Transverse colon (tissue), 3 donors: ENCODE data around the gene SLC30A10.

Experiments used
- CTCF ChIP-seq, 5 experiments: fragments of 200-600 bp in 3 of 5; fragments of 450-650 bp in 2 of 5; sonication (generic) in 3 of 5; IDR thresholded peaks; 1 replicate in 2 of 5; 2 replicates in 3 of 5; pipeline ENCODE4 v1.5.1; 2016 to 2017; ENCODE audit warnings: antibody characterized with exemption in 5 of 5, inconsistent platforms in 3 of 5, mild to moderate bottlenecking in 2 of 5, moderate library complexity in 1 of 5
- EP300 ChIP-seq: sonication (generic); formaldehyde crosslinking; IDR thresholded peaks from one replicate; pipeline ENCODE4 v1.6.1; 2017; ENCODE audit warnings: antibody characterized with exemption, low read depth

GRCh38 chr1:219967361-219967760 is 39.0 kb upstream of the SLC30A10 start:
- no peak for TF ChIP-seq CTCF (IDR thresholded peaks at IDR 0.05)
- TF ChIP-seq EP300, result no peak
